Posterior cingulate gyrus (tissue), 11 donors: ENCODE results near the gene ARL4D.

ENCODE experiments used
- DNase-seq, 10 donors: peaks; one replicate each; pipeline versions ENCODE4 v3.0.0 to v3.0.0-alpha.2; 2020 to 2021; ENCODE audit warnings: mixed read lengths in 3 of 10
- intact Hi-C: fragments of 100-400 bp; cut with DNase I; formaldehyde crosslinking; loops from one replicate; pipeline ENCODE4 v1.15.1; 2023

ARL4D gene

GRCh38 chr17:43418441-43419374 is 19.9 kb downstream of the ARL4D start:
- intact Hi-C loops = loop anchor here (5.0 kb wide), 1 partner anchor 49 kb away; no protein-coding TSS in a partner anchor
- peak; percentile 21 to 97 (median 78) for DNase-seq

GRCh38 chr17:43419375-43419882 is 20.6 kb downstream of the ARL4D start:
- peak in 1 of 10 donors; percentile 74 for DNase-seq
- intact Hi-C loops = loop anchor here (5.0 kb wide), 1 partner anchor 48 kb away; no protein-coding TSS in a partner anchor

- DNase-seq = peak in 1 of 10 donors; percentile 22
- intact Hi-C loops = no loop called here
Measured at GRCh38 chr17:43423777-43424455, 25.1 kb downstream of the ARL4D start.

GRCh38 chr17:43427362-43428043 is 28.7 kb downstream of the ARL4D start:
- DNase-seq = peak in 1 of 10 donors; percentile 44
- intact Hi-C loops = loop anchor here (1.0 kb wide), 1 partner anchor 33 kb away; no protein-coding TSS in a partner anchor

GRCh38 chr17:43428524-43428923 is 29.7 kb downstream of the ARL4D start:
- intact Hi-C loops = loop anchor here (1.0 kb wide), 1 partner anchor 34 kb away; no protein-coding TSS in a partner anchor
- DNase-seq = peak in 1 of 10 donors; percentile 11

- intact Hi-C loops = no loop called here
- peak in 1 of 10 donors; percentile 43 for DNase-seq
Measured at GRCh38 chr17:43430936-43431713, 32.3 kb downstream of the ARL4D start.

GRCh38 chr17:43431714-43432523 is 33.1 kb downstream of the ARL4D start:
- DNase-seq = peak in 2 of 10 donors; percentile 11 to 47
- intact Hi-C loops = no loop called here

GRCh38 chr17:43434902-43435319 is 36.1 kb downstream of the ARL4D start:
- intact Hi-C loops = no loop called here
- DNase-seq = peak in 1 of 10 donors; percentile 9

- intact Hi-C loops = no loop called here
Measured at GRCh38 chr17:43437756-43438155, 39.0 kb downstream of the ARL4D start.

GRCh38 chr17:43438626-43439025 is 39.8 kb downstream of the ARL4D start:
- intact Hi-C loops = no loop called here
- peak in 1 of 10 donors; percentile 1 for DNase-seq

More at GRCh38 chr17:43437756-43438155, 39.0 kb downstream of the ARL4D start:
- DNase-seq = no peak

GRCh38 chr17:43439041-43439440 is 40.2 kb downstream of the ARL4D start:
- intact Hi-C loops = no loop called here

GRCh38 chr17:43442711-43443110 is 43.9 kb downstream of the ARL4D start:
- DNase-seq = no peak
- intact Hi-C loops = no loop called here

More at GRCh38 chr17:43439041-43439440, 40.2 kb downstream of the ARL4D start:
- DNase-seq = peak in 4 of 10 donors; percentile 26 to 85 (median 56)

- intact Hi-C loops = no loop called here
Measured at GRCh38 chr17:43443381-43443780, 44.6 kb downstream of the ARL4D start.

GRCh38 chr17:43444223-43445008 is 45.6 kb downstream of the ARL4D start:
- intact Hi-C loops = no loop called here
- no peak for DNase-seq

More at GRCh38 chr17:43443381-43443780, 44.6 kb downstream of the ARL4D start:
- no peak for DNase-seq

GRCh38 chr17:43445009-43445589 is 46.3 kb downstream of the ARL4D start:
- no peak for DNase-seq
- intact Hi-C loops = no loop called here

- intact Hi-C loops = no loop called here
- no peak for DNase-seq
Measured at GRCh38 chr17:43446773-43447172, 48.0 kb downstream of the ARL4D start.

- intact Hi-C loops = no loop called here
- DNase-seq = no peak
Measured at GRCh38 chr17:43448720-43449469, 50.1 kb downstream of the ARL4D start.
